CD14-positive monocyte (primary cell): Measurements from ENCODE around the gene TOM1L1. TPM values are rescaled to one million over a fixed set of nuclear protein-coding genes. Genes with fewer than 3 reads are reported as not detected.

Experiments
- DNase-seq, 3 donors: peaks; one replicate each; pipeline ENCODE4 v3.0.0-alpha.2; 2011 to 2022
- H2AFZ ChIP-seq: 2 replicates; pipeline ENCODE4 v1.6.0; 2012; ENCODE audit warnings: mild to moderate bottlenecking, low read depth, low read length, inconsistent platforms; ENCODE audit not compliant: insufficient read depth, poor library complexity, severe bottlenecking
- H3K27ac ChIP-seq, 2 donors: 1 replicate in 1 of 2; 2 replicates in 1 of 2; pipeline ENCODE4 v1.5.1; 2012 to 2013; ENCODE audit warnings: low read length in 2 of 2, control low read depth in 1 of 2, inconsistent platforms in 1 of 2, low read depth in 1 of 2, mild to moderate bottlenecking in 1 of 2
- H3K27me3 ChIP-seq, 2 donors: one replicate each; pipeline versions ENCODE4 v1.6.0 to v1.6.1; 2011 to 2013; ENCODE audit warnings: low read length in 2 of 2; ENCODE audit not compliant: control insufficient read depth in 2 of 2, insufficient read depth in 2 of 2
- H3K36me3 ChIP-seq, 2 donors: replicated peaks in 1 of 2; 1 replicate in 1 of 2; 2 replicates in 1 of 2; pipeline versions ENCODE4 v1.5.1 to v1.6.1; 2012 to 2013; ENCODE audit warnings: low read length in 2 of 2, control low read depth in 1 of 2, inconsistent platforms in 1 of 2, mild to moderate bottlenecking in 1 of 2; ENCODE audit not compliant: insufficient read depth in 2 of 2, control insufficient read depth in 1 of 2
- H3K4me1 ChIP-seq, 2 donors: 1 replicate in 1 of 2; 2 replicates in 1 of 2; pipeline versions ENCODE4 v1.5.1 to v1.6.1; 2012 to 2013; ENCODE audit warnings: low read length in 2 of 2, control low read depth in 1 of 2, inconsistent platforms in 1 of 2, mild to moderate bottlenecking in 1 of 2, moderate library complexity in 1 of 2; ENCODE audit not compliant: insufficient read depth in 2 of 2, control insufficient read depth in 1 of 2
- H3K4me2 ChIP-seq: replicated peaks from 2 replicates; pipeline ENCODE3; 2012; ENCODE audit warnings: low read length, moderate library complexity, mild to moderate bottlenecking; ENCODE audit not compliant: poor library complexity, severe bottlenecking; ENCODE audit errors: extremely low read depth
- H3K4me3 ChIP-seq, 3 experiments: fragments of 200-600 bp in 1 of 3; sonication (generic) in 1 of 3; replicated peaks in 1 of 3; 1 replicate in 2 of 3; 2 replicates in 1 of 3; pipeline ENCODE4 v1.5.1; 2011 to 2013; ENCODE audit warnings: low read length in 3 of 3, mild to moderate bottlenecking in 3 of 3, control low read depth in 2 of 3, low read depth in 2 of 3, inconsistent platforms in 1 of 3, moderate library complexity in 1 of 3
- H3K79me2 ChIP-seq: 2 replicates; pipeline ENCODE4 v1.6.0; 2012; ENCODE audit warnings: mild to moderate bottlenecking, control low read depth, inconsistent platforms, low read length, moderate library complexity; ENCODE audit not compliant: insufficient read depth
- H3K9ac ChIP-seq: 2 replicates; pipeline ENCODE4 v1.6.0; 2017; ENCODE audit warnings: low read length, mild to moderate bottlenecking; ENCODE audit not compliant: insufficient read depth, poor library complexity, severe bottlenecking
- H3K9me3 ChIP-seq, 2 donors: replicated peaks in 1 of 2; 1 replicate in 1 of 2; 2 replicates in 1 of 2; pipeline versions ENCODE4 v1.5.1 to v1.6.1; 2012 to 2013; ENCODE audit warnings: low read length in 2 of 2, control low read depth in 1 of 2; ENCODE audit not compliant: control insufficient read depth in 1 of 2, insufficient read depth in 1 of 2
- H4K20me1 ChIP-seq: 2 replicates; pipeline ENCODE4 v1.6.0; 2012; ENCODE audit warnings: mild to moderate bottlenecking, low read length, control low read depth, moderate library complexity; ENCODE audit not compliant: insufficient read depth
- H3K27ac Mint-ChIP-seq, 7 donors: one replicate each; pipeline ENCODE4 v1.8.0; 2020; ENCODE audit warnings: mild to moderate bottlenecking in 7 of 7, mixed read lengths in 7 of 7, moderate library complexity in 6 of 7, inconsistent platforms in 2 of 7
- H3K27me3 Mint-ChIP-seq, 3 donors: one replicate each; pipeline ENCODE4 v1.8.0; 2021 to 2022; ENCODE audit warnings: low read depth in 3 of 3, mild to moderate bottlenecking in 3 of 3, mixed read lengths in 3 of 3, moderate library complexity in 3 of 3, inconsistent platforms in 1 of 3
- H3K36me3 Mint-ChIP-seq, 2 donors: one replicate each; pipeline ENCODE4 v1.8.0; 2020; ENCODE audit warnings: mixed read lengths in 2 of 2, inconsistent platforms in 1 of 2, mild to moderate bottlenecking in 1 of 2
- H3K4me1 Mint-ChIP-seq: one replicate; pipeline ENCODE4 v1.8.0; 2020; ENCODE audit warnings: mild to moderate bottlenecking, mixed read lengths
- H3K4me3 Mint-ChIP-seq, 2 donors: one replicate each; pipeline ENCODE4 v1.8.0; 2020; ENCODE audit warnings: mild to moderate bottlenecking in 2 of 2, mixed read lengths in 2 of 2, moderate library complexity in 1 of 2
- H3K9me3 Mint-ChIP-seq, 7 donors: one replicate each; pipeline ENCODE4 v1.8.0; 2020 to 2022; ENCODE audit warnings: mixed read lengths in 7 of 7, mild to moderate bottlenecking in 6 of 7, moderate library complexity in 6 of 7, inconsistent platforms in 2 of 7
- CTCF ChIP-seq: fragments of 200-600 bp; IDR thresholded peaks from one replicate; pipeline ENCODE4 v1.8.0; 2022; ENCODE audit warnings: antibody characterized with exemption, mild to moderate bottlenecking
- WGBS: methylation state at CpG from one replicate; pipeline ENCODE4 v1.1.5; 2013; ENCODE audit warnings: missing lambda C conversion rate; ENCODE audit not compliant: insufficient coverage; 5-methylcytosine and 5-hydroxymethylcytosine counted together
- intact Hi-C, 2 donors: fragments of 100-400 bp; cut with micrococcal nuclease; formaldehyde crosslinking; loops; one replicate each; pipeline versions ENCODE4 v1.15.0 to v1.15.1; 2023
- polyA plus RNA-seq, 3 donors: library from polyadenylated mRNA; depleted of rRNA in 1 of 3; unstranded in 2 of 3; stranded (reverse) in 1 of 3; fragments of 300-500 nt in 2 of 3; fragments of >200 nt in 1 of 3; fragmentation: Illumina TruSeq in 2 of 3; gene quantifications; 1 replicate in 2 of 3; 2 replicates in 1 of 3; pipeline ENCODE4 v1.2.3, GENCODE V29; 2012 to 2021

The TOM1L1 gene
- polyA plus RNA-seq, 3 donors, result 0.32 TPM; not detected in 2

GRCh38 chr17:54969658-54970572, 69.3 kb downstream of the TOM1L1 start:
- H3K4me1 Mint-ChIP-seq, result peaks cover 13% of the 10 kb centered on the region
- H3K4me2 ChIP-seq, result peak overlapping the region; percentile 91
- H3K9me3 Mint-ChIP-seq, result no peaks in the 10 kb centered on the region
- peaks cover 0 to under 1% (median 0%) of the 10 kb centered on the region in 3 donors for H3K27me3 Mint-ChIP-seq
- intact Hi-C loops, result no loop called here
- peak overlapping the region; percentile 99 for H2AFZ ChIP-seq
- H3K27ac ChIP-seq, result peak overlapping the region in 1 of 2 donors; percentile 85
- no peaks in the 10 kb centered on the region for H4K20me1 ChIP-seq
- H3K36me3 ChIP-seq, result peaks cover 0 to 3% of the 10 kb centered on the region in 2 donors
- WGBS, result 45% methylated on average over 3 of the region's 7 CpGs
- H3K27ac Mint-ChIP-seq, result no peak overlapping the region
- peaks cover 14 to 22% of the 10 kb centered on the region in 2 donors for H3K4me1 ChIP-seq
- no peaks in the 10 kb centered on the region for H3K27me3 ChIP-seq
- H3K4me3 Mint-ChIP-seq, result no peak overlapping the region
- DNase-seq, result no peak
- no peaks in the 10 kb centered on the region for H3K9me3 ChIP-seq
- TF ChIP-seq CTCF, result no peak
- H3K79me2 ChIP-seq, result peaks cover 16% of the 10 kb centered on the region
- peak overlapping the region; percentile 84 for H3K9ac ChIP-seq
- H3K36me3 Mint-ChIP-seq, result no peaks in the 10 kb centered on the region
- peak overlapping the region in 1 of 3 experiments; percentile 93 for H3K4me3 ChIP-seq

GRCh38 chr17:54971147-54971546, 70.5 kb downstream of the TOM1L1 start:
- Histone ChIP-seq H3K27me3 (no peaks in the 10 kb centered on the region), H3K36me3 (no peaks in the 10 kb centered on the region), H3K27ac (no peak overlapping the region), H4K20me1 (no peaks in the 10 kb centered on the region), H3K4me1 (peaks cover 14 to 22% of the 10 kb centered on the region in 2 donors), H3K4me2 (no peak overlapping the region), H3K4me3 (no peak overlapping the region), H3K79me2 (peaks cover 16% of the 10 kb centered on the region), H3K9me3 (no peaks in the 10 kb centered on the region), H3K9ac (no peak overlapping the region), H2AFZ (no peak overlapping the region)
- peaks cover 13% of the 10 kb centered on the region for H3K4me1 Mint-ChIP-seq
- H3K4me3 Mint-ChIP-seq, result no peak overlapping the region
- H3K9me3 Mint-ChIP-seq, result no peaks in the 10 kb centered on the region
- H3K27ac Mint-ChIP-seq, result no peak overlapping the region
- H3K36me3 Mint-ChIP-seq, result no peaks in the 10 kb centered on the region
- no peak for TF ChIP-seq CTCF
- no peak for DNase-seq
- intact Hi-C loops, result no loop called here
- H3K27me3 Mint-ChIP-seq, result peaks cover 0 to 1% (median 0%) of the 10 kb centered on the region in 3 donors
